Prostate gland (tissue), 2 donors: ENCODE measurements around the gene CCDC192.

Experiments used
- POLR2A ChIP-seq: fragments of 450-650 bp; IDR thresholded peaks from one replicate; pipeline ENCODE4 v1.6.1; 2016; ENCODE audit warnings: antibody characterized with exemption, mild to moderate bottlenecking
- POLR2AphosphoS5 ChIP-seq: sonication (generic); formaldehyde crosslinking; IDR thresholded peaks from one replicate; pipeline ENCODE4 v1.6.1; 2017; ENCODE audit warnings: antibody characterized with exemption
- TF ChIP-seq, protein P1 (sequence below), 4 experiments: fragments of 200-600 bp in 2 of 4; fragments of 450-650 bp in 2 of 4; sonication (generic) in 2 of 4; IDR thresholded peaks; 1 replicate in 3 of 4; 2 replicates in 1 of 4; pipeline ENCODE4 v1.5.1; 2016 to 2019; ENCODE audit warnings: antibody characterized with exemption in 4 of 4, mild to moderate bottlenecking in 2 of 4, moderate library complexity in 2 of 4

DNA sequence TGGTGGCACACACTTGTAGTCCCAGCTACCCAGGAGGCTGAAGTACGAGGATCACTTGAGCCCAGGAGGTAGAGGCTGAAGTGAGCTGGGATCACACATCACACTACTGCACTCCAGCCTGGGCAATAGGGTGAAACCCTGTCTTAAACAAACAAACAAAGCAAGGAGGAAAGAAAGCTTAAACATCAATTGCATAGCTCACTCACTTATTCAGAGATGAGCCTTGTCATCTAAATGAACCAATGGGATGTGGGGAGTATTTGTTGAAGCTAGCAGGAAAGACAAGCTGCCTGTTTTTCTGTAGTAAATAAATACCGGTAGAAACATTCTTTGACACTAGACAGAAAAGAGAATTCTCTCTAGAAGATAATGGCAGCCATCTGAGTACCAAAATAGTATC, 219.4 kb downstream of the CCDC192 start:
- TF ChIP-seq, protein P1, sequence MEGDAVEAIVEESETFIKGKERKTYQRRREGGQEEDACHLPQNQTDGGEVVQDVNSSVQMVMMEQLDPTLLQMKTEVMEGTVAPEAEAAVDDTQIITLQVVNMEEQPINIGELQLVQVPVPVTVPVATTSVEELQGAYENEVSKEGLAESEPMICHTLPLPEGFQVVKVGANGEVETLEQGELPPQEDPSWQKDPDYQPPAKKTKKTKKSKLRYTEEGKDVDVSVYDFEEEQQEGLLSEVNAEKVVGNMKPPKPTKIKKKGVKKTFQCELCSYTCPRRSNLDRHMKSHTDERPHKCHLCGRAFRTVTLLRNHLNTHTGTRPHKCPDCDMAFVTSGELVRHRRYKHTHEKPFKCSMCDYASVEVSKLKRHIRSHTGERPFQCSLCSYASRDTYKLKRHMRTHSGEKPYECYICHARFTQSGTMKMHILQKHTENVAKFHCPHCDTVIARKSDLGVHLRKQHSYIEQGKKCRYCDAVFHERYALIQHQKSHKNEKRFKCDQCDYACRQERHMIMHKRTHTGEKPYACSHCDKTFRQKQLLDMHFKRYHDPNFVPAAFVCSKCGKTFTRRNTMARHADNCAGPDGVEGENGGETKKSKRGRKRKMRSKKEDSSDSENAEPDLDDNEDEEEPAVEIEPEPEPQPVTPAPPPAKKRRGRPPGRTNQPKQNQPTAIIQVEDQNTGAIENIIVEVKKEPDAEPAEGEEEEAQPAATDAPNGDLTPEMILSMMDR (IDR thresholded peaks at IDR 0.05), result no peak
- TF ChIP-seq POLR2A (no peak), POLR2AphosphoS5 (no peak)
